T-cell (primary cell): Measurements from ENCODE around the gene CD14. TPM values are rescaled to one million over a fixed set of nuclear protein-coding genes. Genes with fewer than 3 reads are reported as not detected.
"Not testable (repeated sequence)": the region's sequence is repeated elsewhere in the genome, so short reads cannot be mapped to it uniquely, and the experiment has no call there.

Experiments used
- ATAC-seq, 4 experiments: fragments of 200-7000 bp in 3 of 4; fragments of 150-1000 bp in 1 of 4; cut with Tn5 transposase; replicated peaks in 1 of 4; 1 replicate in 3 of 4; 2 replicates in 1 of 4; pipeline ENCODE4 v1.10.0; 2021; ENCODE audit warnings: moderate library complexity in 3 of 4, mild to moderate bottlenecking in 2 of 4, moderate number of reproducible peaks in 1 of 4
- CTCF ChIA-PET, 2 donors: fragments of 300-600 bp; sonication (Branson Sonifier 250); formaldehyde crosslinking; loops; one replicate each; lab custom pipeline; 2022; ENCODE audit warnings: antibody characterized with exemption in 2 of 2; lab: Charles Lee
- POLR2A ChIA-PET, 2 donors: fragments of 300-600 bp; sonication (Branson Sonifier 250); formaldehyde crosslinking; loops; one replicate each; lab custom pipeline; 2022; ENCODE audit warnings: antibody characterized with exemption in 2 of 2; lab: Charles Lee
- DNase-seq, 35 experiments: peaks; one replicate each; pipeline versions ENCODE4 v3.0.0 to v3.0.0-alpha.2; 2013 to 2023
- H3K27ac ChIP-seq: one replicate; pipeline ENCODE4 v1.5.1; 2013; ENCODE audit warnings: low read length
- H3K27me3 ChIP-seq, 2 experiments: replicated peaks in 1 of 2; 1 replicate in 1 of 2; 2 replicates in 1 of 2; pipeline versions ENCODE4 v1.6.1 to v1.7.0; 2013; ENCODE audit warnings: low read length in 1 of 2, mixed read lengths in 1 of 2; ENCODE audit not compliant: control insufficient read depth in 2 of 2, insufficient read depth in 2 of 2; ENCODE audit errors: extremely low read depth in 1 of 2
- H3K36me3 ChIP-seq, 2 donors: 1 replicate in 1 of 2; 2 replicates in 1 of 2; pipeline versions ENCODE4 v1.6.1 to v1.7.0; 2013; ENCODE audit warnings: low read length in 1 of 2; ENCODE audit not compliant: control insufficient read depth in 2 of 2, insufficient read depth in 1 of 2; ENCODE audit errors: extremely low read depth in 1 of 2
- H3K4me1 ChIP-seq, 2 experiments: 1 replicate in 1 of 2; 2 replicates in 1 of 2; pipeline versions ENCODE4 v1.6.1 to v1.7.0; 2013; ENCODE audit warnings: low read length in 2 of 2, mixed read lengths in 1 of 2; ENCODE audit not compliant: insufficient read depth in 2 of 2, control insufficient read depth in 1 of 2; ENCODE audit errors: extremely low read depth in 1 of 2
- H3K4me3 ChIP-seq, 2 donors: 1 replicate in 1 of 2; 2 replicates in 1 of 2; pipeline versions ENCODE4 v1.5.1 to v1.7.0; 2013; ENCODE audit warnings: mild to moderate bottlenecking in 2 of 2, low read length in 1 of 2, moderate library complexity in 1 of 2; ENCODE audit not compliant: control insufficient read depth in 1 of 2; ENCODE audit errors: extremely low read depth in 1 of 2
- H3K9me3 ChIP-seq: 2 replicates; pipeline ENCODE4 v1.7.0; 2013
- H3K27ac Mint-ChIP-seq, 2 donors: one replicate each; pipeline ENCODE4 v1.8.0; 2020 to 2021; ENCODE audit warnings: mild to moderate bottlenecking in 2 of 2, mixed read lengths in 2 of 2
- H3K27me3 Mint-ChIP-seq, 2 donors: one replicate each; pipeline ENCODE4 v1.8.0; 2021 to 2022; ENCODE audit warnings: mixed read lengths in 2 of 2
- H3K36me3 Mint-ChIP-seq: one replicate; pipeline ENCODE4 v1.8.0; 2021; ENCODE audit warnings: mixed read lengths
- H3K4me1 Mint-ChIP-seq, 3 donors: one replicate each; pipeline ENCODE4 v1.8.0; 2020 to 2022; ENCODE audit warnings: mixed read lengths in 3 of 3, mild to moderate bottlenecking in 1 of 3
- H3K4me3 Mint-ChIP-seq, 3 donors: one replicate each; pipeline ENCODE4 v1.8.0; 2020 to 2022; ENCODE audit warnings: mild to moderate bottlenecking in 3 of 3, mixed read lengths in 3 of 3, moderate library complexity in 3 of 3
- H3K9me3 Mint-ChIP-seq, 3 donors: one replicate each; pipeline ENCODE4 v1.8.0; 2020 to 2022; ENCODE audit warnings: mixed read lengths in 3 of 3
- WGBS: methylation state at CpG from one replicate; pipeline ENCODE4 v1.1.5; 2013; ENCODE audit warnings: missing lambda C conversion rate; ENCODE audit not compliant: insufficient coverage; 5-methylcytosine and 5-hydroxymethylcytosine counted together
- total RNA-seq, 35 experiments: library from RNA in 6 of 35; stranded (reverse) in 6 of 35; fragments of 120-200 nt in 1 of 35; gene quantifications; one replicate each; pipeline versions ENCODE4 v1.2.1 to v1.2.4 and lab custom pipeline; 2013 to 2026

Gene CD14
- total RNA-seq, 5 donors from 2014 or later (not counting 1 experiment from before 2014, with no cell fraction given): 0.70 to 1.8 (median 1.3) TPM

DNA sequence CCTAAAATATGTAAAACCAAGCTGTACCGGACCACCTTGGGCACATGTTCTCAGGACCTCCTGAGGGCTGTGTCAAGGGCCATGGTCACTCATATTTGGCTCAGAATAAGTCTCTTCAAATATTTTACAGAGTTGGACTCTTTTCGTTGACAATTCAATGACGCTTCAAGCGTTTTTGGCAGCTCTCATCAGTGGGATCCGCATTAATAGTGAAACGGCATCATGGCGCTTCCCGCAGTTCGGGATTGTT lies 5.8 kb upstream of the CD14 start:
- H3K36me3 Mint-ChIP-seq: peaks cover 10% of the 10 kb centered on the region
- Histone ChIP-seq H3K27ac (peak overlapping the region; percentile 88), H3K4me3 (peak overlapping the region; percentile 25 to 90), H3K36me3 (peaks cover 9 to 17% of the 10 kb centered on the region in 2 donors), H3K4me1 (peaks cover 3 to 19% of the 10 kb centered on the region in 2 experiments)
- not testable (repeated sequence) for H3K27me3 ChIP-seq, H3K9me3 Mint-ChIP-seq, DNase-seq, H3K27me3 Mint-ChIP-seq, H3K9me3 ChIP-seq
- peaks cover 36 to 42% (median 38%) of the 10 kb centered on the region in 3 donors for H3K4me1 Mint-ChIP-seq
- CTCF ChIA-PET: interaction anchor here (0.7 to 1.8 kb wide), 4 partner anchors 9 to 91 kb away, joined by 3 to 14 read pairs (median 8); partner anchors contain the start of genes EIF4EBP3 (in 2 of the 2), IK (in 1 of the 2) and NDUFA2 (in 1 of the 2)
- POLR2A ChIA-PET: interaction anchor here (0.6 to 1.9 kb wide), 4 partner anchors 9 to 101 kb away, joined by 3 to 6 read pairs (median 5); partner anchors contain the start of genes IK (in 1 of the 2), NDUFA2 (in 1 of the 2) and ZMAT2 (in 1 of the 2)
- ATAC-seq: peak in 1 of 4 experiments; percentile 2
- peak overlapping the region; percentile 87 to 90 (median 88) for H3K4me3 Mint-ChIP-seq
- 14% methylated on average over 9 of the region's 9 CpGs for WGBS
- peak overlapping the region; percentile 85 to 98 for H3K27ac Mint-ChIP-seq

DNA sequence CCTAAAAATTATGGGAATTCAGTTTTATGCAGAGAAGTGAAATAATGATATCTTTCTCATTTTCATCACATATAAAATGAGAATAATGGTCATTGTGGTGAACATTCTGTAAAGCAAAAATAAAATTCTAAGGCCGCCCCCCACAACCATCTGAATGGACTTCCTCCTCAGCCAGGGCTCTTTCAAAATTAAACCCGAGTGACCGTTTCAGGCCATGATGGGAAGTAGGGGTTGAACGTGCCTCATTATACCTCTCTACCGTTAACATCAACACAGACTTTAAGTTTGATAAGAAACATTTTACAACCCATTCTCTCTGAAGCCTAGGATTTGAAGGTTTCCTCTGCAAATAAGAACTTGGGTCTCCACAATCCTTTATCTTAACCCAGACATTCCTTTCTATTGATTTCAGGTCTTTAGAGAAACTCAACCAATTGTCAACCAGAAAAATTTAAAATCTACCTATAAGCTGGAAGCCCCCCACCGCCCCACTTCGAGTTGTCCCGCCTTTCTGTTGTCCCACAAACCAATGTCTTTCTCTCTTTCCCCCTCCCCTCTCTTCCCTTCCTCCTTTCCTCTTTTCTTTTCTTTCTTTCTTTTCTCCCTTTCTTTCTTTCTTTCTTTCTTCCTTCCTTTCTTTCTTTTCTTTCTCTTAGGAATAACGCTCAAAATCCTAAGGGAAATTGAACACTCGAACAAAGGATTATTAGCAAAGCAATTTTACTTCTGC lies 4.6 kb upstream of the CD14 start:
- CTCF ChIA-PET: interaction anchor here in 1 of 2 donors (1.7 kb wide), 1 partner anchor 90 kb away, joined by 6 read pairs; the partner anchor contains the start of gene EIF4EBP3
- H3K4me1 Mint-ChIP-seq: peaks cover 48 to 51% (median 49%) of the 10 kb centered on the region in 3 donors

GRCh38 chr5:140635291-140636257 lies 2.6 kb upstream of the CD14 start:
- ATAC-seq (no peak), DNase-seq (no peak)
- CTCF ChIA-PET: interaction anchor here (0.6 to 1.9 kb wide), 12 partner anchors 9 to 378 kb away, joined by 3 to 13 read pairs (median 4); partner anchors contain the start of genes EIF4EBP3 (in 2 of the 2), IK (in 1 of the 2) and NDUFA2 (in 1 of the 2)
- Histone ChIP-seq H3K4me3 (no peak overlapping the region), H3K36me3 (no peaks in the 10 kb centered on the region), H3K27ac (no peak overlapping the region), H3K4me1 (peaks cover 3 to 37% of the 10 kb centered on the region in 2 experiments), H3K9me3 (no peaks in the 10 kb centered on the region), H3K27me3 (peaks cover 0 to 14% of the 10 kb centered on the region in 2 experiments)
- no peak overlapping the region for H3K4me3 Mint-ChIP-seq
- no peaks in the 10 kb centered on the region for H3K9me3 Mint-ChIP-seq
- H3K27me3 Mint-ChIP-seq: peaks cover 0 to 3% of the 10 kb centered on the region in 2 donors
- H3K4me1 Mint-ChIP-seq: peaks cover 37 to 49% (median 42%) of the 10 kb centered on the region in 3 donors
- POLR2A ChIA-PET: no interaction called here
- H3K27ac Mint-ChIP-seq: peak overlapping the region in 1 of 2 donors; percentile 27
- no peaks in the 10 kb centered on the region for H3K36me3 Mint-ChIP-seq
- 83% methylated on average over 6 of the region's 8 CpGs for WGBS

More for the DNA sequence above, 4.6 kb upstream of the CD14 start:
- no peak overlapping the region for H3K4me3 Mint-ChIP-seq
- H3K27me3 Mint-ChIP-seq: no peaks in the 10 kb centered on the region
- H3K4me1 ChIP-seq: peaks cover 3 to 27% of the 10 kb centered on the region in 2 experiments
- H3K27ac Mint-ChIP-seq: peak overlapping the region in 1 of 2 donors; percentile 41
- no peak overlapping the region for H3K4me3 ChIP-seq
- no peaks in the 10 kb centered on the region for H3K9me3 ChIP-seq
- DNase-seq (no peak), ATAC-seq (no peak)
- H3K36me3 Mint-ChIP-seq: peaks cover 3% of the 10 kb centered on the region
- H3K9me3 Mint-ChIP-seq: no peaks in the 10 kb centered on the region
- H3K27ac ChIP-seq: no peak overlapping the region
- peaks cover 0 to 6% of the 10 kb centered on the region in 2 experiments for H3K27me3 ChIP-seq
- peaks cover 3 to 5% of the 10 kb centered on the region in 2 donors for H3K36me3 ChIP-seq
- POLR2A ChIA-PET: interaction anchor here in 1 of 2 donors (0.6 kb wide), 1 partner anchor 63 kb away, joined by 5 read pairs; the partner anchor contains the start of gene ZMAT2
- 100% methylated on average over 4 of the region's 10 CpGs for WGBS

DNA sequence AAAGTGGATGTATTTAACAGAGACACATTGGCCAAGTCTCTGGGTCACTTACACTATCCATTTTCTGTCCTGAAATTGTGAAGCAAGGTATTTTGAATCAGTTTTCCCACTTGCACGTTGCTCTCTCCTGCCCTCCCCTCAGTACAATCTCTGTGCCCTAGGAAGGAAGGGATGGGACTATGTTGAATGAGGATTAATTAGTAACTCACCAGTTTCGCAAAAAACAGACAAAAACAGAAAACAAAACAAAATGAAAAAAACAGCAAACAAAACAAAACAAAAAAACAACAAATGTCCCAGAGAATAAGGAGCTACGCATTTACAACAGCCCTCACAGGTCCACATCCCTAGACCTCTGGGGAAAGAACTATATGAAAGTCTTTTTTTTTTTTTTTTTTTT lies 1.1 kb upstream of the CD14 start:
- ATAC-seq (no peak), DNase-seq (no peak)
- H3K4me3 Mint-ChIP-seq: peak overlapping the region; percentile 37 to 88 (median 47)
- WGBS: no CpG with 5 or more reads among the region's 3 CpGs
- ChIA-PET POLR2A (interaction anchor here in 1 of 2 donors (0.6 kb wide), 2 partner anchors 54 to 70 kb away, joined by 3 to 9 read pairs; no protein-coding TSS in a partner anchor), CTCF (interaction anchor here (0.7 to 1.9 kb wide), 11 partner anchors 11 to 386 kb away, joined by 3 to 13 read pairs (median 3); partner anchors contain the start of gene EIF4EBP3 (in 2 of the 2))
- H3K9me3 Mint-ChIP-seq: no peaks in the 10 kb centered on the region
- H3K4me1 ChIP-seq: peaks cover 0 to 26% of the 10 kb centered on the region in 2 experiments
- H3K9me3 ChIP-seq: no peaks in the 10 kb centered on the region
- H3K4me1 Mint-ChIP-seq: peaks cover 27 to 40% (median 33%) of the 10 kb centered on the region in 3 donors
- no peaks in the 10 kb centered on the region for H3K36me3 Mint-ChIP-seq
- H3K36me3 ChIP-seq: no peaks in the 10 kb centered on the region
- H3K4me3 ChIP-seq: no peak overlapping the region
- no peak overlapping the region for H3K27ac ChIP-seq
- H3K27me3 ChIP-seq: peaks cover 0 to 14% of the 10 kb centered on the region in 2 experiments
- H3K27me3 Mint-ChIP-seq: peaks cover 0 to 3% of the 10 kb centered on the region in 2 donors
- H3K27ac Mint-ChIP-seq: peak overlapping the region; percentile 2 to 27

DNA sequence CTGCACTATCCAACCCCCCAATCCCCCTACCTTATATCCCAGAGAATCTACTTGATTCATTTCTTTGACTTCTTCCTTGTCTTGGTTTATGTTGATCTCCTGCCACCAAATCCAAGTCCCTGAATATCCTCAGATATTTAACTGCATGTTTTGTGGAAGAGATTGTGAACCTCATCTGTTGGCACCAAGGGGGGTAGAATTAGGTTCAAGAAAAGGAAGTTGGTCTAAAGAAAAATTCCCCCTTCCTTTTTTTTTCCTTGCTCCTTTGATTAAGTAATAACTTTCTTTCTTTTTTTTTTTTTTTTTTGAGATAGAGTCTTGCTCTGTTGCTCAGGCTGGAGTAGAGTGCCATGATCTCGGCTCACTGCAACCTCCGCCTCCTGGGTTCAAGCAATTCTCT lies 526 bp upstream of the CD14 start:
- no CpG with 5 or more reads among the region's 2 CpGs for WGBS
- peaks cover 0 to 14% of the 10 kb centered on the region in 2 experiments for H3K27me3 ChIP-seq
- peak overlapping the region in 1 of 2 donors; percentile 87 for H3K27ac Mint-ChIP-seq
- peaks cover 21 to 34% (median 27%) of the 10 kb centered on the region in 3 donors for H3K4me1 Mint-ChIP-seq
- ChIA-PET CTCF (interaction anchor here (0.6 to 1.1 kb wide), 3 partner anchors 64 to 385 kb away, joined by 3 read pairs; no protein-coding TSS in a partner anchor), POLR2A (interaction anchor here in 1 of 2 donors (1.6 kb wide), 1 partner anchor 14 kb away, joined by 6 read pairs; the partner anchor contains the start of genes IK and NDUFA2)
- DNase-seq: no peak
- no peak overlapping the region for H3K27ac ChIP-seq
- no peaks in the 10 kb centered on the region for H3K36me3 Mint-ChIP-seq
- peak overlapping the region in 1 of 2 donors; percentile 84 for H3K4me3 ChIP-seq
- no peaks in the 10 kb centered on the region for H3K9me3 Mint-ChIP-seq
- H3K9me3 ChIP-seq: no peaks in the 10 kb centered on the region
- no peak for ATAC-seq
- peaks cover 0 to 3% of the 10 kb centered on the region in 2 donors for H3K27me3 Mint-ChIP-seq
- peaks cover 0 to 20% of the 10 kb centered on the region in 2 experiments for H3K4me1 ChIP-seq
- H3K36me3 ChIP-seq: no peaks in the 10 kb centered on the region
- peak overlapping the region; percentile 78 to 88 (median 88) for H3K4me3 Mint-ChIP-seq
